Loucy (cell line): Measurements from ENCODE around the gene PAAF1.

Source experiments
- H2AFZ ChIP-seq: fragments of 200-600 bp; sonication (generic); 2 replicates; pipeline ENCODE4 v1.6.0; 2016; ENCODE audit warnings: antibody characterized with exemption, mild to moderate bottlenecking, low read length, moderate library complexity
- H3F3A ChIP-seq: fragments of 200-600 bp; 2 replicates; pipeline ENCODE4 v1.6.0; 2016; ENCODE audit warnings: antibody characterized with exemption, low read depth, mild to moderate bottlenecking
- H3K27me3 ChIP-seq: fragments of 200-600 bp; sonication (generic); 2 replicates; pipeline ENCODE4 v1.6.1; 2014; ENCODE audit warnings: low read length, mild to moderate bottlenecking; ENCODE audit not compliant: insufficient read depth, poor library complexity, severe bottlenecking
- H3K36me3 ChIP-seq: fragments of 200-600 bp; sonication (generic); 2 replicates; pipeline ENCODE4 v1.6.1; 2016; ENCODE audit warnings: low read length; ENCODE audit not compliant: insufficient read depth
- H3K4me1 ChIP-seq: fragments of 200-600 bp; sonication (generic); 2 replicates; pipeline ENCODE4 v1.5.1; 2014; ENCODE audit warnings: low read length, mild to moderate bottlenecking; ENCODE audit not compliant: insufficient read depth, poor library complexity, severe bottlenecking
- H3K4me2 ChIP-seq: fragments of 200-600 bp; sonication (generic); 2 replicates; pipeline ENCODE4 v1.6.0; 2014; ENCODE audit warnings: antibody characterized with exemption, low read length, low read depth, mild to moderate bottlenecking; ENCODE audit not compliant: poor library complexity, severe bottlenecking
- H3K4me3 ChIP-seq: fragments of 200-600 bp; sonication (generic); 2 replicates; pipeline ENCODE4 v1.5.1; 2014; ENCODE audit warnings: low read length, mild to moderate bottlenecking, mixed read lengths; ENCODE audit not compliant: poor library complexity, severe bottlenecking
- H3K79me2 ChIP-seq: fragments of 200-600 bp; sonication (generic); 2 replicates; pipeline ENCODE4 v1.6.1; 2014; ENCODE audit warnings: low read length; ENCODE audit not compliant: insufficient read depth
- H3K9ac ChIP-seq: fragments of 200-600 bp; sonication (generic); 2 replicates; pipeline ENCODE4 v1.6.0; 2014; ENCODE audit warnings: mild to moderate bottlenecking, low read depth, low read length, moderate library complexity; ENCODE audit not compliant: poor library complexity, severe bottlenecking
- H3K9me2 ChIP-seq: fragments of 200-600 bp; sonication (generic); replicated peaks from 2 replicates; pipeline ENCODE4 v1.6.1; 2016; ENCODE audit warnings: low read depth, low read length, mixed read lengths
- H3K9me3 ChIP-seq: fragments of 200-600 bp; sonication (generic); 2 replicates; pipeline ENCODE4 v1.6.1; 2014; ENCODE audit warnings: mild to moderate bottlenecking, antibody characterized with exemption, low read length, low read depth; ENCODE audit not compliant: insufficient read depth
- H4K20me1 ChIP-seq: fragments of 200-600 bp; sonication (generic); 2 replicates; pipeline ENCODE4 v1.6.0; 2014; ENCODE audit warnings: antibody characterized with exemption, low read length, mild to moderate bottlenecking; ENCODE audit not compliant: insufficient read depth, poor library complexity, severe bottlenecking
- EZH2phosphoT487 ChIP-seq: fragments of 200-600 bp; IDR thresholded peaks from 2 replicates; pipeline ENCODE4 v1.6.1; 2018; ENCODE audit warnings: antibody characterized with exemption, mild to moderate bottlenecking, moderate library complexity, borderline replicate concordance
- TF ChIP-seq, protein P1 (sequence below): fragments of 200-600 bp; sonication (generic); conservative IDR thresholded peaks from 2 replicates; pipeline ENCODE4 v1.5.1; 2014; ENCODE audit warnings: mild to moderate bottlenecking, antibody characterized with exemption, low read length

The PAAF1 gene

DNA sequence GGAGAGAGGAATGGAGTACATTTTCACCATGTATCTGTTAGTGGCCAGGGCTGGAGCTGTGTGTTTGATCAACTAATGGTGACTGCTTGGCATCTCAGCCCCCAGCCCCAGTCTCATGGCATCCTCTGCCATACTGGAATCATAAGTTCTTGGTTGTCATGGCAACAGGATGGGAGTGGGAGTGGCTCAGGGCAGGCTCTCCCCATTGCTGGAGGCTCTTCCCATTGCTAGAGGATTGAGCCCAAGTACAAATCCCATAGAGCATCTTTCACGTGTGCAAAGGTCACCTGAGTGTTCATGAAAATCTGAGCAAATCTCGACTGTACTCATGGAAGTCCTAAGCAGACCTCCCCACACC, 88.9 kb downstream of the PAAF1 start:
- no peak overlapping the region for H3K4me2 ChIP-seq
- no peaks in the 10 kb centered on the region for H4K20me1 ChIP-seq
- H3K27me3 ChIP-seq = no peaks in the 10 kb centered on the region
- TF ChIP-seq EZH2phosphoT487 = no peak
- TF ChIP-seq, protein P1, sequence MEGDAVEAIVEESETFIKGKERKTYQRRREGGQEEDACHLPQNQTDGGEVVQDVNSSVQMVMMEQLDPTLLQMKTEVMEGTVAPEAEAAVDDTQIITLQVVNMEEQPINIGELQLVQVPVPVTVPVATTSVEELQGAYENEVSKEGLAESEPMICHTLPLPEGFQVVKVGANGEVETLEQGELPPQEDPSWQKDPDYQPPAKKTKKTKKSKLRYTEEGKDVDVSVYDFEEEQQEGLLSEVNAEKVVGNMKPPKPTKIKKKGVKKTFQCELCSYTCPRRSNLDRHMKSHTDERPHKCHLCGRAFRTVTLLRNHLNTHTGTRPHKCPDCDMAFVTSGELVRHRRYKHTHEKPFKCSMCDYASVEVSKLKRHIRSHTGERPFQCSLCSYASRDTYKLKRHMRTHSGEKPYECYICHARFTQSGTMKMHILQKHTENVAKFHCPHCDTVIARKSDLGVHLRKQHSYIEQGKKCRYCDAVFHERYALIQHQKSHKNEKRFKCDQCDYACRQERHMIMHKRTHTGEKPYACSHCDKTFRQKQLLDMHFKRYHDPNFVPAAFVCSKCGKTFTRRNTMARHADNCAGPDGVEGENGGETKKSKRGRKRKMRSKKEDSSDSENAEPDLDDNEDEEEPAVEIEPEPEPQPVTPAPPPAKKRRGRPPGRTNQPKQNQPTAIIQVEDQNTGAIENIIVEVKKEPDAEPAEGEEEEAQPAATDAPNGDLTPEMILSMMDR = no peak
- peaks cover 13% of the 10 kb centered on the region for H3K4me1 ChIP-seq
- no peaks in the 10 kb centered on the region for H3K9me3 ChIP-seq
- no peak overlapping the region for H2AFZ ChIP-seq
- no peak overlapping the region for H3K4me3 ChIP-seq
- H3K36me3 ChIP-seq = no peaks in the 10 kb centered on the region
- no peaks in the 10 kb centered on the region for H3K79me2 ChIP-seq
- no peak overlapping the region for H3K9ac ChIP-seq
- H3F3A ChIP-seq = no peaks in the 10 kb centered on the region
- H3K9me2 ChIP-seq = no peaks in the 10 kb centered on the region

DNA sequence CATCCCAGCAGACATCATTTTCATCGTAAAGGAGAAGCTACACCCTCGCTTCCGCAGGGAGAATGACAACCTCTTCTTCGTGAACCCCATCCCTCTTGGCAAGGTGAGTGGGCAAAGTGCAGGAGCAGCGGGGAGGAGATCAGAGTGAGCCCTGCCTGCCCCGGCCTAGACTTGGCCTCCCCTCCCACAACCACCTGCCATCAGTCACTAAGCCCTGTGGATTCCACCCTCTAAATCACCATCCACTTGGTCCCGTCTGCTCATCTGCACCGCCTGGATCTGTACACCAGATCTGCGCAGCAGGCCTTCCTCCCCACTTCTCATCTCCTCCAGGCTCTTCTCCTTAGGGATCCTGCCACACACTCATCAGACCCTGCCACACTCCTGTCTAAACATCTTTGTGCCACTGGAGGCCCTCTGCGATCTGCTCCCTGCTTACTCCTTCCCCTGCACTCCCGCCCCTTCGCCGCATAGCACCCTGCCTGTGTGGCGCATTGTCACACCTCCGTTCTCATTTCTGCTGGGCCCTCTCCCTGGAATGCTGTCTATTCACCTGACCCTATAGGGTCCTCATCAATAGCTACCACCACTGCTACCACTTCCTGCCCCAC, 91.7 kb downstream of the PAAF1 start:
- H3K4me3 ChIP-seq = no peak overlapping the region
- H3K9ac ChIP-seq = no peak overlapping the region
- H2AFZ ChIP-seq = no peak overlapping the region
- no peaks in the 10 kb centered on the region for H3K36me3 ChIP-seq
- H3K4me1 ChIP-seq = peaks cover 13% of the 10 kb centered on the region
- no peaks in the 10 kb centered on the region for H3K79me2 ChIP-seq
- H4K20me1 ChIP-seq = no peaks in the 10 kb centered on the region
- H3K9me2 ChIP-seq = no peaks in the 10 kb centered on the region
- H3K9me3 ChIP-seq = no peaks in the 10 kb centered on the region
- TF ChIP-seq EZH2phosphoT487 = no peak
- TF ChIP-seq, protein P1 = no peak
- no peaks in the 10 kb centered on the region for H3K27me3 ChIP-seq
- H3F3A ChIP-seq = no peaks in the 10 kb centered on the region
- H3K4me2 ChIP-seq = no peak overlapping the region

DNA sequence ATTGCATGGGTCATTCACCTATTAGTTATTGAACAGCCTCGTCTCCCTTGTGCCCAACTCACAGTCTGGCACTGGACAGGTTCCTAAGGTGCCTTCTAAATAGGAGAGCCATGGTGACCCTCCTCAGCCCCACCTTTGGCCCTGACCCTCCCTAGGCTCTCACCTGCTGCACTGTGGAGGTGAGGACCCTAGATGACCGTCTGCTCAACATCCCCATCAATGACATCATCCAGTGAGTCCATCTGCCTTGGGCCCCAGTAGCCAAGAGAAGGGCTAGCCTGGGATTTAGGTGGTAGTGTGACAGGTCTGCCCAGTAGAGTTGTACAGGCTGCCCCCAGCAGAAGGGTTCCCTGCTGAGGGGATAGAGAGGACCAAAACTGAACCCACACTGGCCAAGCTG, 92.3 kb downstream of the PAAF1 start:
- Histone ChIP-seq H3K9me3 (no peaks in the 10 kb centered on the region), H3K79me2 (no peaks in the 10 kb centered on the region), H3K36me3 (no peaks in the 10 kb centered on the region), H2AFZ (no peak overlapping the region), H3K4me2 (no peak overlapping the region), H3F3A (0 out of 2 replicates have a peak, but pooled peaks cover under 1% of the 10 kb centered on the region), H3K27me3 (no peaks in the 10 kb centered on the region), H3K9me2 (no peaks in the 10 kb centered on the region), H3K4me1 (peaks cover 18% of the 10 kb centered on the region), H4K20me1 (peaks cover 2% of the 10 kb centered on the region), H3K4me3 (no peak overlapping the region), H3K9ac (no peak overlapping the region)
- TF ChIP-seq, protein P1 = no peak
- no peak for TF ChIP-seq EZH2phosphoT487
